Keratinocyte (primary cell): Measurements from ENCODE around the gene SLC15A5.

Experiments
- EZH2 ChIP-seq: IDR thresholded peaks from one replicate; pipeline ENCODE4 v1.6.1; 2012; ENCODE audit warnings: inconsistent platforms, mild to moderate bottlenecking, low read length, moderate library complexity
- TF ChIP-seq, protein P1 (sequence below), 3 experiments: IDR thresholded peaks in 1 of 3; conservative IDR thresholded peaks in 1 of 3; optimal IDR thresholded peaks in 1 of 3; 2 replicates in 2 of 3; 3 replicates in 1 of 3; pipeline versions ENCODE3 to v1.5.1; 2011; ENCODE audit warnings: low read length in 3 of 3, mild to moderate bottlenecking in 3 of 3, moderate library complexity in 2 of 3, control low read depth in 1 of 3, inconsistent platforms in 1 of 3; ENCODE audit not compliant: insufficient read depth in 2 of 3; ENCODE audit errors: extremely low read depth in 1 of 3

DNA sequence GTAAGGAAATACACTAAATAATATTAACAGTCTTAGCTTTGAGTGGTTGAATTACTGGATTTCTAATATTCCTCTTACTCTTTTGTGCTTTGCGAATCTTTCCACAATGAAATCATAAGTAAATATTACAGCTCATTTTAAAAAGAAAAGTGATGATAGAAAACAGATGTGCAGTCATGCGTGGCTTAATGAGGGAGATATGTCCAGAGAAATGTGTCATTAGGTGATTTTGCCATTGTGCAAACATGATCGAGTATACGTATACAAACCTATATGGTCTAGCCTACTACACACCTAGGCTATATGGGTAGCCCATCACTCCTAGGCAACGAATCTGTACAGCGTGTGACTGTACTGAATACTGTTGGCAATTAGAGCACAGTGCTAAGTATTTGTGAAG lies 59.3 kb downstream of the SLC15A5 start:
- TF ChIP-seq, protein P1, sequence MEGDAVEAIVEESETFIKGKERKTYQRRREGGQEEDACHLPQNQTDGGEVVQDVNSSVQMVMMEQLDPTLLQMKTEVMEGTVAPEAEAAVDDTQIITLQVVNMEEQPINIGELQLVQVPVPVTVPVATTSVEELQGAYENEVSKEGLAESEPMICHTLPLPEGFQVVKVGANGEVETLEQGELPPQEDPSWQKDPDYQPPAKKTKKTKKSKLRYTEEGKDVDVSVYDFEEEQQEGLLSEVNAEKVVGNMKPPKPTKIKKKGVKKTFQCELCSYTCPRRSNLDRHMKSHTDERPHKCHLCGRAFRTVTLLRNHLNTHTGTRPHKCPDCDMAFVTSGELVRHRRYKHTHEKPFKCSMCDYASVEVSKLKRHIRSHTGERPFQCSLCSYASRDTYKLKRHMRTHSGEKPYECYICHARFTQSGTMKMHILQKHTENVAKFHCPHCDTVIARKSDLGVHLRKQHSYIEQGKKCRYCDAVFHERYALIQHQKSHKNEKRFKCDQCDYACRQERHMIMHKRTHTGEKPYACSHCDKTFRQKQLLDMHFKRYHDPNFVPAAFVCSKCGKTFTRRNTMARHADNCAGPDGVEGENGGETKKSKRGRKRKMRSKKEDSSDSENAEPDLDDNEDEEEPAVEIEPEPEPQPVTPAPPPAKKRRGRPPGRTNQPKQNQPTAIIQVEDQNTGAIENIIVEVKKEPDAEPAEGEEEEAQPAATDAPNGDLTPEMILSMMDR (optimal IDR thresholded peaks at IDR 0.05 in 1 of 3, IDR thresholded peaks at IDR 0.05 in 1 of 3, conservative IDR thresholded peaks at IDR 0.05 in 1 of 3; ENCODE audit: extremely low read depth in 1 of 3, insufficient read depth in 2 of 3, low read length in 3 of 3): no peak
- no peak for TF ChIP-seq EZH2
